ENCODE data around the gene PLEKHN1.

PLEKHN1 gene

GRCh38 chr1:961132-961669 lies 5.1 kb upstream of the PLEKHN1 start:
- H3K4me1 ChIP-seq (ENCODE audit: control insufficient read depth in 5 of 5, insufficient read depth in 5 of 5, low read length in 5 of 5): peaks cover 5 to 43% (median 36%) of the 10 kb centered on the region in 5 donors
- peaks cover 0 to 3% (median 0%) of the 10 kb centered on the region in 5 donors for H3K27me3 ChIP-seq (ENCODE audit: control insufficient read depth in 5 of 5, insufficient read depth in 4 of 5, low read length in 5 of 5)
- H3K9ac ChIP-seq (ENCODE audit: low read length in 5 of 5): peak overlapping the region in 2 of 5 donors; percentile 46 to 64
- no peak overlapping the region for H3K27ac ChIP-seq (ENCODE audit: low read depth, low read length)
- H3K9me3 ChIP-seq (ENCODE audit: control insufficient read depth in 5 of 5, low read length in 5 of 5): no peaks in the 10 kb centered on the region
- H3K4me3 ChIP-seq (ENCODE audit: low read depth in 1 of 5, low read length in 5 of 5): peak overlapping the region in 4 of 5 donors; percentile 56 to 98 (median 66)
- H3K36me3 ChIP-seq (ENCODE audit: control insufficient read depth in 5 of 5, insufficient read depth in 5 of 5, low read length in 5 of 5): peaks cover 0 to 27% (median 11%) of the 10 kb centered on the region in 5 donors

- Histone ChIP-seq H3K9me3 (ENCODE audit: control insufficient read depth in 5 of 5, low read length in 5 of 5) (no peaks in the 10 kb centered on the region), H3K4me3 (ENCODE audit: low read depth in 1 of 5, low read length in 5 of 5) (no peak overlapping the region), H3K27me3 (ENCODE audit: control insufficient read depth in 5 of 5, insufficient read depth in 4 of 5, low read length in 5 of 5) (peaks cover 3 to 7% (median 4%) of the 10 kb centered on the region in 5 donors), H3K36me3 (ENCODE audit: control insufficient read depth in 5 of 5, insufficient read depth in 5 of 5, low read length in 5 of 5) (peaks cover 0 to 19% (median 2%) of the 10 kb centered on the region in 5 donors), H3K9ac (ENCODE audit: low read length in 5 of 5) (no peak overlapping the region), H3K4me1 (ENCODE audit: control insufficient read depth in 5 of 5, insufficient read depth in 5 of 5, low read length in 5 of 5) (peaks cover 3 to 50% (median 41%) of the 10 kb centered on the region in 5 donors), H3K27ac (ENCODE audit: low read depth, low read length) (no peak overlapping the region)
Observed at GRCh38 chr1:962381-963300, 3.6 kb upstream of the PLEKHN1 start.

GRCh38 chr1:963301-963651 lies 3.0 kb upstream of the PLEKHN1 start:
- Histone ChIP-seq H3K27ac (ENCODE audit: low read depth, low read length) (no peak overlapping the region), H3K27me3 (ENCODE audit: control insufficient read depth in 5 of 5, insufficient read depth in 4 of 5, low read length in 5 of 5) (peaks cover 9 to 13% (median 11%) of the 10 kb centered on the region in 5 donors), H3K9ac (ENCODE audit: low read length in 5 of 5) (no peak overlapping the region), H3K9me3 (ENCODE audit: control insufficient read depth in 5 of 5, low read length in 5 of 5) (no peaks in the 10 kb centered on the region), H3K4me3 (ENCODE audit: low read depth in 1 of 5, low read length in 5 of 5) (no peak overlapping the region), H3K4me1 (ENCODE audit: control insufficient read depth in 5 of 5, insufficient read depth in 5 of 5, low read length in 5 of 5) (peaks cover 1 to 43% (median 35%) of the 10 kb centered on the region in 5 donors), H3K36me3 (ENCODE audit: control insufficient read depth in 5 of 5, insufficient read depth in 5 of 5, low read length in 5 of 5) (peaks cover 0 to 19% (median 2%) of the 10 kb centered on the region in 5 donors)

GRCh38 chr1:963746-964525 lies 2.3 kb upstream of the PLEKHN1 start:
- H3K27ac ChIP-seq (ENCODE audit: low read depth, low read length): no peak overlapping the region
- H3K27me3 ChIP-seq (ENCODE audit: control insufficient read depth in 5 of 5, insufficient read depth in 4 of 5, low read length in 5 of 5): peaks cover 10 to 17% (median 15%) of the 10 kb centered on the region in 5 donors
- H3K4me1 ChIP-seq (ENCODE audit: control insufficient read depth in 5 of 5, insufficient read depth in 5 of 5, low read length in 5 of 5): peaks cover 0 to 37% (median 28%) of the 10 kb centered on the region in 5 donors
- no peak overlapping the region for H3K4me3 ChIP-seq (ENCODE audit: low read depth in 1 of 5, low read length in 5 of 5)
- H3K36me3 ChIP-seq (ENCODE audit: control insufficient read depth in 5 of 5, insufficient read depth in 5 of 5, low read length in 5 of 5): peaks cover 0 to 19% (median 2%) of the 10 kb centered on the region in 5 donors
- no peaks in the 10 kb centered on the region for H3K9me3 ChIP-seq (ENCODE audit: control insufficient read depth in 5 of 5, low read length in 5 of 5)
- H3K9ac ChIP-seq (ENCODE audit: low read length in 5 of 5): no peak overlapping the region

- H3K36me3 ChIP-seq (ENCODE audit: control insufficient read depth in 5 of 5, insufficient read depth in 5 of 5, low read length in 5 of 5): peaks cover 0 to 19% (median 2%) of the 10 kb centered on the region in 5 donors
- no peak overlapping the region for H3K4me3 ChIP-seq (ENCODE audit: low read depth in 1 of 5, low read length in 5 of 5)
- no peak overlapping the region for H3K27ac ChIP-seq (ENCODE audit: low read depth, low read length)
- no peak overlapping the region for H3K9ac ChIP-seq (ENCODE audit: low read length in 5 of 5)
- H3K27me3 ChIP-seq (ENCODE audit: control insufficient read depth in 5 of 5, insufficient read depth in 4 of 5, low read length in 5 of 5): peaks cover 17 to 23% (median 19%) of the 10 kb centered on the region in 5 donors
- H3K9me3 ChIP-seq (ENCODE audit: control insufficient read depth in 5 of 5, low read length in 5 of 5): no peaks in the 10 kb centered on the region
- peaks cover 0 to 30% (median 23%) of the 10 kb centered on the region in 5 donors for H3K4me1 ChIP-seq (ENCODE audit: control insufficient read depth in 5 of 5, insufficient read depth in 5 of 5, low read length in 5 of 5)
Observed at GRCh38 chr1:964691-965525, 1.4 kb upstream of the PLEKHN1 start.

GRCh38 chr1:965526-966134 lies 652 bp upstream of the PLEKHN1 start:
- no peak overlapping the region for H3K4me3 ChIP-seq (ENCODE audit: low read depth in 1 of 5, low read length in 5 of 5)
- H3K36me3 ChIP-seq (ENCODE audit: control insufficient read depth in 5 of 5, insufficient read depth in 5 of 5, low read length in 5 of 5): peaks cover 0 to 19% (median 2%) of the 10 kb centered on the region in 5 donors
- H3K27ac ChIP-seq (ENCODE audit: low read depth, low read length): no peak overlapping the region
- peaks cover 0 to 26% (median 23%) of the 10 kb centered on the region in 5 donors for H3K4me1 ChIP-seq (ENCODE audit: control insufficient read depth in 5 of 5, insufficient read depth in 5 of 5, low read length in 5 of 5)
- H3K27me3 ChIP-seq (ENCODE audit: control insufficient read depth in 5 of 5, insufficient read depth in 4 of 5, low read length in 5 of 5): peaks cover 23 to 31% (median 25%) of the 10 kb centered on the region in 5 donors
- H3K9ac ChIP-seq (ENCODE audit: low read length in 5 of 5): peak overlapping the region in 1 of 5 donors; percentile 74
- H3K9me3 ChIP-seq (ENCODE audit: control insufficient read depth in 5 of 5, low read length in 5 of 5): no peaks in the 10 kb centered on the region

- Histone ChIP-seq H3K4me3 (ENCODE audit: low read depth in 1 of 5, low read length in 5 of 5) (peak overlapping the region in 4 of 5 donors; percentile 70 to 81 (median 78)), H3K27ac (ENCODE audit: low read depth, low read length) (no peak overlapping the region), H3K36me3 (ENCODE audit: control insufficient read depth in 5 of 5, insufficient read depth in 5 of 5, low read length in 5 of 5) (peaks cover 0 to 19% (median 2%) of the 10 kb centered on the region in 5 donors), H3K27me3 (ENCODE audit: control insufficient read depth in 5 of 5, insufficient read depth in 4 of 5, low read length in 5 of 5) (peaks cover 24 to 42% (median 36%) of the 10 kb centered on the region in 5 donors), H3K9me3 (ENCODE audit: control insufficient read depth in 5 of 5, low read length in 5 of 5) (no peaks in the 10 kb centered on the region), H3K9ac (ENCODE audit: low read length in 5 of 5) (peak overlapping the region in 4 of 5 donors; percentile 48 to 74 (median 66)), H3K4me1 (ENCODE audit: control insufficient read depth in 5 of 5, insufficient read depth in 5 of 5, low read length in 5 of 5) (peaks cover 0 to 18% (median 18%) of the 10 kb centered on the region in 5 donors)
Observed at GRCh38 chr1:966704-967300, 520 bp downstream of the PLEKHN1 start.

GRCh38 chr1:967466-968343 lies 1.4 kb downstream of the PLEKHN1 start:
- Histone ChIP-seq H3K4me1 (ENCODE audit: control insufficient read depth in 5 of 5, insufficient read depth in 5 of 5, low read length in 5 of 5) (peaks cover 0 to 18% (median 18%) of the 10 kb centered on the region in 5 donors), H3K4me3 (ENCODE audit: low read depth in 1 of 5, low read length in 5 of 5) (no peak overlapping the region), H3K9me3 (ENCODE audit: control insufficient read depth in 5 of 5, low read length in 5 of 5) (no peaks in the 10 kb centered on the region), H3K27me3 (ENCODE audit: control insufficient read depth in 5 of 5, insufficient read depth in 4 of 5, low read length in 5 of 5) (peaks cover 29 to 48% (median 41%) of the 10 kb centered on the region in 5 donors), H3K27ac (ENCODE audit: low read depth, low read length) (no peak overlapping the region), H3K36me3 (ENCODE audit: control insufficient read depth in 5 of 5, insufficient read depth in 5 of 5, low read length in 5 of 5) (peaks cover 0 to 13% (median 2%) of the 10 kb centered on the region in 5 donors), H3K9ac (ENCODE audit: low read length in 5 of 5) (no peak overlapping the region)
